Neural progenitor cell (in vitro differentiated cells): Measurements from ENCODE around the gene CHGA.

Experiments used
- EZH2phosphoT487 ChIP-seq: fragments of 200-600 bp; sonication (generic); IDR thresholded peaks from 2 replicates; pipeline ENCODE4 v1.6.1; 2017; ENCODE audit warnings: antibody characterized with exemption
- TF ChIP-seq, protein P1 (sequence below): fragments of 200-600 bp; sonication (generic); IDR thresholded peaks from 2 replicates; pipeline ENCODE4 v1.5.1; 2017; ENCODE audit warnings: antibody characterized with exemption, mild to moderate bottlenecking

- TF ChIP-seq, protein P1, sequence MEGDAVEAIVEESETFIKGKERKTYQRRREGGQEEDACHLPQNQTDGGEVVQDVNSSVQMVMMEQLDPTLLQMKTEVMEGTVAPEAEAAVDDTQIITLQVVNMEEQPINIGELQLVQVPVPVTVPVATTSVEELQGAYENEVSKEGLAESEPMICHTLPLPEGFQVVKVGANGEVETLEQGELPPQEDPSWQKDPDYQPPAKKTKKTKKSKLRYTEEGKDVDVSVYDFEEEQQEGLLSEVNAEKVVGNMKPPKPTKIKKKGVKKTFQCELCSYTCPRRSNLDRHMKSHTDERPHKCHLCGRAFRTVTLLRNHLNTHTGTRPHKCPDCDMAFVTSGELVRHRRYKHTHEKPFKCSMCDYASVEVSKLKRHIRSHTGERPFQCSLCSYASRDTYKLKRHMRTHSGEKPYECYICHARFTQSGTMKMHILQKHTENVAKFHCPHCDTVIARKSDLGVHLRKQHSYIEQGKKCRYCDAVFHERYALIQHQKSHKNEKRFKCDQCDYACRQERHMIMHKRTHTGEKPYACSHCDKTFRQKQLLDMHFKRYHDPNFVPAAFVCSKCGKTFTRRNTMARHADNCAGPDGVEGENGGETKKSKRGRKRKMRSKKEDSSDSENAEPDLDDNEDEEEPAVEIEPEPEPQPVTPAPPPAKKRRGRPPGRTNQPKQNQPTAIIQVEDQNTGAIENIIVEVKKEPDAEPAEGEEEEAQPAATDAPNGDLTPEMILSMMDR = no peak
- no peak for TF ChIP-seq EZH2phosphoT487
Observed at GRCh38 chr14:92920001-92920400, 2.9 kb upstream of the CHGA start.
